ENCODE data around the gene TMEM145.

TMEM145 gene

DNA sequence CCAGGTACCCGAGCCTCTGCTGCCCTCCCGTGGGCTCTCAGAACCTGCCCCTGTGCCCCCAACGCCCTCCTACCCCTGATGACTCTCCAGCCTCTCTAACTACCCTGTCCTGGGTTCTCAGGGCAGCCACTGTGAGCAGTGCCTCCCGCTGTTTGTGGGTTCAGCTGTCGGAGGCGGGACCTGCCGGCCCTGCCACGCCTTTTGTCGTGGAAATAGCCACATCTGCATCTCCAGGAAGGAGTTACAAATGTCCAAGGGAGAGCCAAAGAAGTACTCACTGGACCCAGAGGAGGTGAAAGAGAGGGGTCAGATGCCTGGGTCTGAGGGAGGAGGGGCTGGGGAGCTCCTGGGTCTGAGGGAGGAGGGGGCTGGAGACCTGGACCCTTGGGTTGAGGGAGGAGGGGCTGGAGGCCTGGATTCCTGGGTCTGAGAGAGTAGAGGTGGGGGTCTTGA lies 57.0 kb downstream of the TMEM145 start:
- Histone ChIP-seq H3K36me3 (replicated peaks; ENCODE audit: insufficient read depth, low read length) (no peaks in the 10 kb centered on the region), H3F3A (ENCODE audit: insufficient read depth, low read length) (no peaks in the 10 kb centered on the region), H3K9ac (ENCODE audit: low read length) (no peak overlapping the region), H2AFZ (ENCODE audit: low read length) (no peak overlapping the region), H3K4me3 (ENCODE audit: low read length) (no peak overlapping the region), H3K27me3 (replicated peaks; ENCODE audit: insufficient read depth, low read length) (no peaks in the 10 kb centered on the region), H4K20me1 (ENCODE audit: insufficient read depth, low read length) (no peaks in the 10 kb centered on the region), H3K4me1 (ENCODE audit: low read length) (no peaks in the 10 kb centered on the region), H3K27ac (ENCODE audit: low read length) (no peak overlapping the region), H3K9me2 (replicated peaks; ENCODE audit: insufficient read depth, low read length) (no peaks in the 10 kb centered on the region), H3K9me3 (replicated peaks; ENCODE audit: insufficient read depth, low read length) (no peaks in the 10 kb centered on the region), H3K79me2 (ENCODE audit: low read length) (no peaks in the 10 kb centered on the region), H3K4me2 (ENCODE audit: low read depth, low read length) (no peak overlapping the region)
- DNase-seq = no peak
- TF ChIP-seq EZH2 (optimal IDR thresholded peaks at IDR 0.05; ENCODE audit: low read depth, low read length) (no peak), EZH2phosphoT487 (IDR thresholded peaks at IDR 0.05; ENCODE audit: low read length) (no peak)
- TF ChIP-seq, protein P1, sequence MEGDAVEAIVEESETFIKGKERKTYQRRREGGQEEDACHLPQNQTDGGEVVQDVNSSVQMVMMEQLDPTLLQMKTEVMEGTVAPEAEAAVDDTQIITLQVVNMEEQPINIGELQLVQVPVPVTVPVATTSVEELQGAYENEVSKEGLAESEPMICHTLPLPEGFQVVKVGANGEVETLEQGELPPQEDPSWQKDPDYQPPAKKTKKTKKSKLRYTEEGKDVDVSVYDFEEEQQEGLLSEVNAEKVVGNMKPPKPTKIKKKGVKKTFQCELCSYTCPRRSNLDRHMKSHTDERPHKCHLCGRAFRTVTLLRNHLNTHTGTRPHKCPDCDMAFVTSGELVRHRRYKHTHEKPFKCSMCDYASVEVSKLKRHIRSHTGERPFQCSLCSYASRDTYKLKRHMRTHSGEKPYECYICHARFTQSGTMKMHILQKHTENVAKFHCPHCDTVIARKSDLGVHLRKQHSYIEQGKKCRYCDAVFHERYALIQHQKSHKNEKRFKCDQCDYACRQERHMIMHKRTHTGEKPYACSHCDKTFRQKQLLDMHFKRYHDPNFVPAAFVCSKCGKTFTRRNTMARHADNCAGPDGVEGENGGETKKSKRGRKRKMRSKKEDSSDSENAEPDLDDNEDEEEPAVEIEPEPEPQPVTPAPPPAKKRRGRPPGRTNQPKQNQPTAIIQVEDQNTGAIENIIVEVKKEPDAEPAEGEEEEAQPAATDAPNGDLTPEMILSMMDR (IDR thresholded peaks at IDR 0.05; ENCODE audit: low read length) = no peak

- Histone ChIP-seq H3K36me3 (replicated peaks; ENCODE audit: insufficient read depth, low read length) (no peaks in the 10 kb centered on the region), H3K9ac (ENCODE audit: low read length) (no peak overlapping the region), H3F3A (ENCODE audit: insufficient read depth, low read length) (no peaks in the 10 kb centered on the region), H3K4me1 (ENCODE audit: low read length) (no peaks in the 10 kb centered on the region), H3K4me3 (ENCODE audit: low read length) (no peak overlapping the region), H3K79me2 (ENCODE audit: low read length) (no peaks in the 10 kb centered on the region), H3K27me3 (replicated peaks; ENCODE audit: insufficient read depth, low read length) (no peaks in the 10 kb centered on the region), H3K4me2 (ENCODE audit: low read depth, low read length) (no peak overlapping the region), H3K9me2 (replicated peaks; ENCODE audit: insufficient read depth, low read length) (no peaks in the 10 kb centered on the region), H4K20me1 (ENCODE audit: insufficient read depth, low read length) (no peaks in the 10 kb centered on the region), H2AFZ (ENCODE audit: low read length) (no peak overlapping the region), H3K9me3 (replicated peaks; ENCODE audit: insufficient read depth, low read length) (no peaks in the 10 kb centered on the region), H3K27ac (ENCODE audit: low read length) (no peak overlapping the region)
- DNase-seq = no peak
- TF ChIP-seq EZH2 (optimal IDR thresholded peaks at IDR 0.05; ENCODE audit: low read depth, low read length) = no peak
- no peak for TF ChIP-seq EZH2phosphoT487 (IDR thresholded peaks at IDR 0.05; ENCODE audit: low read length)
- TF ChIP-seq, protein P1 (IDR thresholded peaks at IDR 0.05; ENCODE audit: low read length) = no peak
Measured at GRCh38 chr19:42370626-42371175, 57.6 kb downstream of the TMEM145 start.

All from MM.1S (cell line).